SK-N-SH treated with all-trans-retinoic acid at 6 μM for 48 hours (cell line): ENCODE measurements around the gene AP2M1.

ENCODE experiments used
- ARNTL ChIP-seq: fragments of 450-650 bp; formaldehyde crosslinking; IDR thresholded peaks from 2 replicates; pipeline ENCODE4 v1.5.0; 2020; ENCODE audit warnings: low read depth, mild to moderate bottlenecking, moderate library complexity, borderline replicate concordance
- CSDC2 ChIP-seq: fragments of 250-450 bp; sonication (Bioruptor Pico); IDR thresholded peaks from 2 replicates; pipeline ENCODE4 v1.5.0; 2020; ENCODE audit warnings: mild to moderate bottlenecking, moderate library complexity
- OSR1 ChIP-seq: fragments of 250-450 bp; sonication (Bioruptor Pico); IDR thresholded peaks from 2 replicates; pipeline ENCODE4 v1.8.0; 2022; ENCODE audit warnings: moderate library complexity, mild to moderate bottlenecking, inconsistent platforms
- RARB ChIP-seq: fragments of 250-450 bp; sonication (Bioruptor Pico); IDR thresholded peaks from 2 replicates; pipeline ENCODE4 v1.8.0; 2021; ENCODE audit warnings: mild to moderate bottlenecking, moderate library complexity
- SNAI2 ChIP-seq: fragments of 250-450 bp; sonication (Bioruptor Pico); IDR thresholded peaks from 2 replicates; pipeline ENCODE4 v1.5.0; 2020; ENCODE audit warnings: mild to moderate bottlenecking, moderate library complexity
- TOX ChIP-seq: fragments of 250-450 bp; sonication (Bioruptor Pico); IDR thresholded peaks from 2 replicates; pipeline ENCODE4 v1.8.0; 2021; ENCODE audit warnings: mild to moderate bottlenecking, moderate library complexity, borderline replicate concordance
- ZC3H10 ChIP-seq: fragments of 250-450 bp; sonication (Bioruptor Pico); IDR thresholded peaks from 2 replicates; pipeline ENCODE4 v1.5.1; 2021; ENCODE audit warnings: mild to moderate bottlenecking, moderate library complexity
- ZFP3 ChIP-seq: fragments of 250-450 bp; sonication (Bioruptor Pico); IDR thresholded peaks from 2 replicates; pipeline ENCODE4 v1.5.0; 2020; ENCODE audit warnings: mild to moderate bottlenecking, moderate library complexity
- ZFP30 ChIP-seq: fragments of 450-650 bp; formaldehyde crosslinking; IDR thresholded peaks from 2 replicates; pipeline ENCODE4 v1.5.0; 2022; ENCODE audit warnings: mild to moderate bottlenecking, moderate library complexity
- ZNF565 ChIP-seq: fragments of 450-650 bp; formaldehyde crosslinking; conservative IDR thresholded peaks from 2 replicates; pipeline ENCODE4 v1.5.0; 2020; ENCODE audit warnings: low read depth, mild to moderate bottlenecking, moderate library complexity
- ZNF8 ChIP-seq: fragments of 450-650 bp; formaldehyde crosslinking; IDR thresholded peaks from 2 replicates; pipeline ENCODE4 v1.5.0; 2020; ENCODE audit warnings: mild to moderate bottlenecking, moderate library complexity
- TF ChIP-seq, protein P1 (sequence below): fragments of 250-450 bp; sonication (Bioruptor Pico); IDR thresholded peaks from 2 replicates; pipeline ENCODE4 v1.8.0; 2020; ENCODE audit warnings: mild to moderate bottlenecking, moderate library complexity, borderline replicate concordance

DNA sequence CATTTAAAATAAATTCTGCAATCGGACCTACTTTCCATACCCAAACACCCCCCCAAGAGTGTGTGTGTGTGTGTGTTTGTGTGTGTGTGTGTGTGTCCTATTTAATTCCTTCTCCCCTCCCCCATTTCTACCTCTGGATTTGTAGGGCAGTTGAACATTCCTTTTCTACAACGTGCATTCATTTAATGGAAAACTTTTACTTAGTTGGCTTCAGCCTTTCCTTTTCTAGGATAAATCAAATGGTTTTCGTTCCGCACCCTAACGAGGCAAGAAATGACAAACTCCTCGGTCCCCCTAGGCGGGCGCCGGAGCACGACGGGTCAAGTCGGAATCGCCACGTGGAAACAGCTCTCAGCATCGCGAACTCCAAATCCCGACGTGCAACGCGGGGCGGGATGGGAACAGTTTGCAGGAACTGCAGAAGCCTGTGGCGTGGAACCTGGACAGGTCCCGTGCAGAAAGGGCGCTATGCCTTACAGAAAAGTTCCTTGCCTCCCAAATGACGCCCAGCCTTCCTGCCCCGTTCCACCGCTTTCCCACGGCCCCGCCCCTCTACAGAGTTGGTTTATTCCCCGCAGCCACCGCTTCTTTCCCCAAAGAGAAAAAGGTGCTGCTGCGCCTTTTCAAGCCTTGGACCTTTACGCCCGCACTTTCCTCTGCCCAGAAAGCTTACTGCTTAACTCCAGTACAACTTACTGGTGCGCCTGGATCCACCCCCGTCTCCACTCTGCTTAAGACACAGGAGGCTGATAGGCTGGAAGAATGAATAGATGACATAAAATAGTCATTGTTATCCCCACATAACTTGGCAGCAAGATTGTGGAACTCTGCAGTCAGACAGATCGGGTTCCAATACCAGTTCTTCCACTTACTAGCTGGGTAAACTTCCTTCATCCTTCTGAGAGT lies 40.6 kb upstream of the AP2M1 start:
- TF ChIP-seq ZFP30 (CRISPR knock-in tag), result no peak
- no peak for TF ChIP-seq ARNTL (CRISPR knock-in tag)
- TF ChIP-seq ZNF8, result no peak
- no peak for TF ChIP-seq ZC3H10
- TF ChIP-seq TOX (CRISPR knock-in tag), result no peak
- no peak for TF ChIP-seq ZFP3 (CRISPR knock-in tag)
- TF ChIP-seq SNAI2 (CRISPR knock-in tag), result no peak
- TF ChIP-seq ZNF565 (CRISPR knock-in tag), result no peak
- TF ChIP-seq, protein P1, sequence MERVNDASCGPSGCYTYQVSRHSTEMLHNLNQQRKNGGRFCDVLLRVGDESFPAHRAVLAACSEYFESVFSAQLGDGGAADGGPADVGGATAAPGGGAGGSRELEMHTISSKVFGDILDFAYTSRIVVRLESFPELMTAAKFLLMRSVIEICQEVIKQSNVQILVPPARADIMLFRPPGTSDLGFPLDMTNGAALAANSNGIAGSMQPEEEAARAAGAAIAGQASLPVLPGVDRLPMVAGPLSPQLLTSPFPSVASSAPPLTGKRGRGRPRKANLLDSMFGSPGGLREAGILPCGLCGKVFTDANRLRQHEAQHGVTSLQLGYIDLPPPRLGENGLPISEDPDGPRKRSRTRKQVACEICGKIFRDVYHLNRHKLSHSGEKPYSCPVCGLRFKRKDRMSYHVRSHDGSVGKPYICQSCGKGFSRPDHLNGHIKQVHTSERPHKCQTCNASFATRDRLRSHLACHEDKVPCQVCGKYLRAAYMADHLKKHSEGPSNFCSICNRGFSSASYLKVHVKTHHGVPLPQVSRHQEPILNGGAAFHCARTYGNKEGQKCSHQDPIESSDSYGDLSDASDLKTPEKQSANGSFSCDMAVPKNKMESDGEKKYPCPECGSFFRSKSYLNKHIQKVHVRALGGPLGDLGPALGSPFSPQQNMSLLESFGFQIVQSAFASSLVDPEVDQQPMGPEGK (CRISPR knock-in tag), result no peak
- TF ChIP-seq RARB, result no peak
- no peak for TF ChIP-seq CSDC2 (CRISPR knock-in tag)
- no peak for TF ChIP-seq OSR1 (CRISPR knock-in tag)
